K562 (cell line): ENCODE results near the gene OR6B2. TPM values are rescaled to one million over a fixed set of nuclear protein-coding genes. Genes with fewer than 3 reads are reported as not detected.

Source experiments
- E2F3 ChIP-seq: fragments of 250-450 bp; sonication (Bioruptor Pico); IDR thresholded peaks from 2 replicates; pipeline ENCODE4 v1.4.0; 2020; ENCODE audit warnings: mild to moderate bottlenecking
- FOXJ2 ChIP-seq: fragments of 200-800 bp; sonication (Bioruptor generic); IDR thresholded peaks from 2 replicates; pipeline ENCODE4 v1.6.1; 2016; ENCODE audit warnings: missing genetic modification characterization, missing compliant biosample characterization
- FOXK1 ChIP-seq: sonication (generic); formaldehyde crosslinking; IDR thresholded peaks from 2 replicates; pipeline ENCODE4 v1.8.0; 2022; ENCODE audit warnings: missing genetic modification reagents, mild to moderate bottlenecking, borderline replicate concordance
- GATA2 ChIP-seq: sonication (generic); formaldehyde crosslinking; IDR thresholded peaks from 2 replicates; pipeline ENCODE4 v1.4.0; 2020; ENCODE audit warnings: mild to moderate bottlenecking, missing genetic modification reagents
- KAT7 ChIP-seq: sonication (generic); formaldehyde crosslinking; IDR thresholded peaks from 2 replicates; pipeline ENCODE4 v1.8.0; 2022; ENCODE audit warnings: missing genetic modification reagents, mild to moderate bottlenecking, borderline replicate concordance
- NELFE ChIP-seq: IDR thresholded peaks from 2 replicates; pipeline ENCODE4 v1.6.1; 2011; ENCODE audit warnings: mild to moderate bottlenecking; ENCODE audit not compliant: insufficient read depth, insufficient read length
- NFE2 ChIP-seq: IDR thresholded peaks from 2 replicates; pipeline ENCODE4 v1.6.1; 2014; ENCODE audit warnings: antibody characterized with exemption, low read depth
- PBX2 ChIP-seq, 2 experiments: IDR thresholded peaks in 1 of 2; conservative IDR thresholded peaks in 1 of 2; 2 replicates each; pipeline ENCODE4 v1.6.1; 2016; ENCODE audit warnings: low read depth in 2 of 2, mild to moderate bottlenecking in 1 of 2, missing compliant biosample characterization in 1 of 2, missing genetic modification characterization in 1 of 2, moderate library complexity in 1 of 2
- PTBP1 ChIP-seq: fragments of 200-400 bp; formaldehyde crosslinking; IDR thresholded peaks from 2 replicates; pipeline ENCODE4 v1.6.1; 2017; ENCODE audit warnings: low read depth, low read length
- REST ChIP-seq, 2 experiments: fragments of 450-650 bp; formaldehyde crosslinking in 1 of 2; IDR thresholded peaks; 2 replicates each; pipeline versions ENCODE4 v1.4.0 to v1.6.1; 2014 to 2020; ENCODE audit warnings: mild to moderate bottlenecking in 2 of 2, borderline replicate concordance in 1 of 2, low read depth in 1 of 2
- ZNF717 ChIP-seq: fragments of 250-450 bp; sonication (Bioruptor Pico); IDR thresholded peaks from 2 replicates; pipeline ENCODE4 v1.5.0; 2021
- ZNF740 ChIP-seq, 3 experiments: fragments of 200-800 bp in 1 of 3; sonication (Bioruptor generic) in 1 of 3; sonication (generic) in 1 of 3; formaldehyde crosslinking in 1 of 3; IDR thresholded peaks; 2 replicates each; pipeline versions ENCODE4 v1.6.1 to v1.8.0; 2016 to 2022; ENCODE audit warnings: mild to moderate bottlenecking in 2 of 3, missing compliant biosample characterization in 2 of 3, missing genetic modification characterization in 2 of 3, missing genetic modification reagents in 1 of 3
- polyA plus RNA-seq, 8 experiments: library from polyadenylated mRNA; depleted of rRNA in 4 of 8; stranded (reverse) in 5 of 8; unstranded in 3 of 8; fragments of >200 nt; fragmentation: Nextera tagmentation in 2 of 8; fragmentation: Illumina TruSeq in 1 of 8; extraction: Ambion mirVana in 2 of 8; extraction: Trizol in 1 of 8; gene quantifications; 2 replicates each; pipeline versions ENCODE4 v1.2.1 to v1.2.3, GENCODE V29; 2011 to 2014; ENCODE audit warnings: inconsistent platforms in 1 of 8, missing spikeins in 1 of 8
- total RNA-seq, 7 experiments: library from RNA; depleted of rRNA in 6 of 7; stranded (reverse); fragments of >200 nt in 6 of 7; fragmentation: Illumina TruSeq in 2 of 7; extraction: Trizol in 2 of 7; gene quantifications; 2 replicates each; pipeline versions ENCODE4 v1.2.1 to v1.2.3, GENCODE V29; 2011 to 2021; ENCODE audit warnings: low replicate concordance in 1 of 7
- TF ChIP-seq, protein P1 (sequence below): fragments of 450-650 bp; formaldehyde crosslinking; IDR thresholded peaks from 2 replicates; pipeline ENCODE4 v1.4.0; 2020; ENCODE audit warnings: mild to moderate bottlenecking, moderate library complexity

The OR6B2 gene
- total and polyA plus RNA-seq, 9 of the 15 experiments (the other 6 are each of a cell fraction or from before 2014, with no cell fraction given): not detected

DNA sequence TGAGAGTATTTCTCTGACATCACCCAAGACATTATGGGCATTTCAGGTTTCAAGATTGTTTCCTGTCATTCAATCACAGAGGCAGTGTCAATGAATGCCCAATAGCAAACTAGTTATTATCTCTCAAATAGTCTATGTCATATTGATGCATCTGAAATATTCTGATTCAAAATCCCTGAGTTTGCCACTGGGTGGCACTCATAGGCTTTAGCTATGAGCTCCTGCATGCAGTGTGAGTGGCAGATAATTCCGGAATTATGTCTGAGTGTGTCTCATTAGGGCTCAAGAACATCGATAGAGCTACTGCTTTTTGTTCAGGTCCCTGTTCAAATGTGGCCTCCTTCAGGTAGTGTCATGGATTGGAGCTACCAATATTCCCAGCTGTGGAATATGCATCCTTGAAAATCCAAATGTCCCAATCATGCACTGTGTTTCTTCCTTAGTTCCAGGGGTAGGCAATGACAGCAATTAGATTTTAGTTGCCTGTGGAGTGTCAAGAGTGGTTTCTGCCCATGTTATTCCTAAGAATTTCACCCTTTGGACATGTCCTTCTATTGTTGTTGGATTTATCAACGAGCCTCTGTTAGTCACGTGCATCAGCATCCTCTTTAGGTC, 30.9 kb upstream of the OR6B2 start (continued):
- peak; percentile 57 for TF ChIP-seq REST (IDR thresholded peaks at IDR 0.05; ENCODE audit: borderline replicate concordance)
- TF ChIP-seq REST (CRISPR knock-in tag; IDR thresholded peaks at IDR 0.05; ENCODE audit: low read depth): no peak
- no peak for TF ChIP-seq FOXK1
- TF ChIP-seq KAT7 (CRISPR knock-in tag): no peak
- TF ChIP-seq FOXJ2 (tag): no peak
- TF ChIP-seq, protein P1, sequence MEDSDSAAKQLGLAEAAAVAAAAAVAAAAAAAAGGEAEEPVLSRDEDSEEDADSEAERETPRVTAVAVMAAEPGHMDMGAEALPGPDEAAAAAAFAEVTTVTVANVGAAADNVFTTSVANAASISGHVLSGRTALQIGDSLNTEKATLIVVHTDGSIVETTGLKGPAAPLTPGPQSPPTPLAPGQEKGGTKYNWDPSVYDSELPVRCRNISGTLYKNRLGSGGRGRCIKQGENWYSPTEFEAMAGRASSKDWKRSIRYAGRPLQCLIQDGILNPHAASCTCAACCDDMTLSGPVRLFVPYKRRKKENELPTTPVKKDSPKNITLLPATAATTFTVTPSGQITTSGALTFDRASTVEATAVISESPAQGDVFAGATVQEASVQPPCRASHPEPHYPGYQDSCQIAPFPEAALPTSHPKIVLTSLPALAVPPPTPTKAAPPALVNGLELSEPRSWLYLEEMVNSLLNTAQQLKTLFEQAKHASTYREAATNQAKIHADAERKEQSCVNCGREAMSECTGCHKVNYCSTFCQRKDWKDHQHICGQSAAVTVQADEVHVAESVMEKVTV (CRISPR knock-in tag): 0 out of 2 replicates have a peak, but pooled peaks have one; percentile 23
- no peak for TF ChIP-seq ZNF717 (CRISPR knock-in tag)
- TF ChIP-seq PTBP1: no peak
- no peak for TF ChIP-seq PBX2 (CRISPR knock-in tag; IDR thresholded peaks at IDR 0.05; ENCODE audit: low read depth)
- 0 out of 2 replicates have a peak, but pooled peaks have one; percentile 25 for TF ChIP-seq PBX2 (tag; conservative IDR thresholded peaks at IDR 0.05; ENCODE audit: low read depth)
- no peak for TF ChIP-seq GATA2
- TF ChIP-seq NFE2: no peak
- no peak for TF ChIP-seq E2F3 (CRISPR knock-in tag)
- TF ChIP-seq NELFE: no peak
- no peak for TF ChIP-seq ZNF740 (CRISPR knock-in tag; IDR thresholded peaks at IDR 0.05)
- no peak for TF ChIP-seq ZNF740 (tag; IDR thresholded peaks at IDR 0.05)
